HG02571 (cell line): ENCODE data around the gene KRT86.
"Not testable (repeated sequence)": the region's sequence is repeated elsewhere in the genome, so short reads cannot be mapped to it uniquely, and the experiment has no call there.

Experiments used
- ATAC-seq: cut with Tn5 transposase; IDR thresholded peaks from one replicate; pipeline ENCODE4 v1.9.1; 2021; ENCODE audit warnings: mild to moderate bottlenecking, moderate library complexity; ENCODE audit not compliant: unreplicated experiment

Gene KRT86

GRCh38 chr12:52312086-52312485, 37.6 kb downstream of the KRT86 start:
- ATAC-seq: no peak

GRCh38 chr12:52313461-52313860, 39.0 kb downstream of the KRT86 start:
- no peak for ATAC-seq

- ATAC-seq: no peak
Measured at GRCh38 chr12:52313926-52314325, 39.5 kb downstream of the KRT86 start.

- ATAC-seq: no peak
Measured at GRCh38 chr12:52314511-52314910, 40.1 kb downstream of the KRT86 start.

- ATAC-seq: not testable (repeated sequence)
Measured at GRCh38 chr12:52315721-52316120, 41.3 kb downstream of the KRT86 start.

GRCh38 chr12:52316290-52316689, 41.8 kb downstream of the KRT86 start:
- no peak for ATAC-seq

- ATAC-seq: no peak
Measured at GRCh38 chr12:52316701-52317100, 42.3 kb downstream of the KRT86 start.

- ATAC-seq: no peak
Measured at GRCh38 chr12:52317468-52318052, 43.1 kb downstream of the KRT86 start.

GRCh38 chr12:52318241-52318990, 44.0 kb downstream of the KRT86 start:
- no peak for ATAC-seq

- ATAC-seq: no peak
Measured at GRCh38 chr12:52319097-52319496, 44.7 kb downstream of the KRT86 start.

GRCh38 chr12:52320784-52321400, 46.4 kb downstream of the KRT86 start, which contains the start of gene KRT83:
Gene KRT83 (minus strand): TSS chr12:52321398. CDS start chr12:52321335, 63 bp downstream.
- ATAC-seq: no peak

- ATAC-seq: no peak
Measured at GRCh38 chr12:52321418-52321817, 47.0 kb downstream of the KRT86 start.

- no peak for ATAC-seq
Measured at GRCh38 chr12:52322069-52322468, 47.6 kb downstream of the KRT86 start.

- ATAC-seq: no peak
Measured at GRCh38 chr12:52323001-52323400, 48.6 kb downstream of the KRT86 start.

- ATAC-seq: no peak
Measured at GRCh38 chr12:52323416-52324152, 49.1 kb downstream of the KRT86 start.

GRCh38 chr12:52324153-52324444, 49.7 kb downstream of the KRT86 start:
- no peak for ATAC-seq

GRCh38 chr12:52327052-52327829, 52.8 kb downstream of the KRT86 start:
- peak; percentile 93 for ATAC-seq

GRCh38 chr12:52327830-52328500, 53.5 kb downstream of the KRT86 start:
- no peak for ATAC-seq

GRCh38 chr12:52331039-52331438, 56.6 kb downstream of the KRT86 start:
- no peak for ATAC-seq

GRCh38 chr12:52331833-52332232, 57.4 kb downstream of the KRT86 start:
- no peak for ATAC-seq
